Skeletal muscle tissue (tissue), 4 donors: Measurements from ENCODE around the gene ANKRD30A. TPM values are rescaled to one million over a fixed set of nuclear protein-coding genes. Genes with fewer than 3 reads are reported as not detected.
"Not testable (repeated sequence)": the region's sequence is repeated elsewhere in the genome, so short reads cannot be mapped to it uniquely, and the experiment has no call there.

ENCODE experiments used
- H3K27ac ChIP-seq: one replicate; pipeline ENCODE4 v1.7.0; 2013; ENCODE audit warnings: mild to moderate bottlenecking, low read depth, low read length, inconsistent platforms
- H3K27me3 ChIP-seq, 3 donors: one replicate each; pipeline ENCODE4 v1.7.0; 2013; ENCODE audit warnings: low read length in 3 of 3; ENCODE audit not compliant: control insufficient read depth in 3 of 3, insufficient read depth in 3 of 3
- H3K36me3 ChIP-seq, 3 donors: one replicate each; pipeline ENCODE4 v1.7.0; 2013; ENCODE audit warnings: low read length in 3 of 3; ENCODE audit not compliant: control insufficient read depth in 3 of 3, insufficient read depth in 3 of 3
- H3K4me1 ChIP-seq, 3 donors: one replicate each; pipeline ENCODE4 v1.7.0; 2013; ENCODE audit warnings: low read length in 3 of 3, mild to moderate bottlenecking in 3 of 3; ENCODE audit not compliant: control insufficient read depth in 3 of 3, insufficient read depth in 3 of 3
- H3K4me3 ChIP-seq, 3 donors: one replicate each; pipeline ENCODE4 v1.7.0; 2013; ENCODE audit warnings: low read length in 3 of 3
- H3K9ac ChIP-seq, 3 donors: one replicate each; pipeline ENCODE4 v1.7.0; 2013; ENCODE audit warnings: low read length in 3 of 3, mild to moderate bottlenecking in 3 of 3, moderate library complexity in 2 of 3, low read depth in 1 of 3
- H3K9me3 ChIP-seq, 3 donors: one replicate each; pipeline ENCODE4 v1.7.0; 2013; ENCODE audit warnings: low read length in 3 of 3; ENCODE audit not compliant: control insufficient read depth in 3 of 3
- total RNA-seq: library from RNA; depleted of rRNA; stranded (reverse); fragments of >200 nt; gene quantifications from one replicate; pipeline ENCODE4 v1.2.3, GENCODE V29; 2014
- donor health status: Osteomylitis.

Gene ANKRD30A
- total RNA-seq, 1 donor from 2014 or later, result not detected

- not testable (repeated sequence) for H3K4me3 ChIP-seq, H3K36me3 ChIP-seq, H3K9ac ChIP-seq, H3K9me3 ChIP-seq, H3K4me1 ChIP-seq, H3K27me3 ChIP-seq, H3K27ac ChIP-seq
Measured at GRCh38 chr10:37171945-37172344, 46.5 kb downstream of the ANKRD30A start.

- H3K9me3 ChIP-seq, H3K27ac ChIP-seq, H3K4me1 ChIP-seq, H3K27me3 ChIP-seq, H3K36me3 ChIP-seq, H3K4me3 ChIP-seq, H3K9ac ChIP-seq: not testable (repeated sequence)
Measured at GRCh38 chr10:37178296-37178695, 52.9 kb downstream of the ANKRD30A start.

GRCh38 chr10:37182719-37183118 lies 57.3 kb downstream of the ANKRD30A start:
- not testable (repeated sequence) for H3K9me3 ChIP-seq, H3K27ac ChIP-seq, H3K27me3 ChIP-seq, H3K4me1 ChIP-seq, H3K36me3 ChIP-seq, H3K4me3 ChIP-seq, H3K9ac ChIP-seq

GRCh38 chr10:37206132-37206531 lies 80.7 kb downstream of the ANKRD30A start:
- no peaks in the 10 kb centered on the region for H3K4me1 ChIP-seq
- H3K27ac ChIP-seq, result no peak overlapping the region
- H3K36me3 ChIP-seq, result no peaks in the 10 kb centered on the region
- no peaks in the 10 kb centered on the region for H3K27me3 ChIP-seq
- no peak overlapping the region for H3K9ac ChIP-seq
- H3K9me3 ChIP-seq, result no peaks in the 10 kb centered on the region
- no peak overlapping the region for H3K4me3 ChIP-seq

- no peak overlapping the region for H3K27ac ChIP-seq
- no peaks in the 10 kb centered on the region for H3K36me3 ChIP-seq
- no peaks in the 10 kb centered on the region for H3K27me3 ChIP-seq
- no peaks in the 10 kb centered on the region for H3K9me3 ChIP-seq
- H3K4me3 ChIP-seq, result no peak overlapping the region
- no peaks in the 10 kb centered on the region for H3K4me1 ChIP-seq
- no peak overlapping the region for H3K9ac ChIP-seq
Measured at GRCh38 chr10:37220866-37221265, 95.5 kb downstream of the ANKRD30A start.

GRCh38 chr10:37222046-37222445 lies 96.6 kb downstream of the ANKRD30A start:
- Histone ChIP-seq H3K27ac (no peak overlapping the region), H3K36me3 (no peaks in the 10 kb centered on the region), H3K4me1 (no peaks in the 10 kb centered on the region), H3K4me3 (no peak overlapping the region), H3K9ac (no peak overlapping the region), H3K9me3 (no peaks in the 10 kb centered on the region), H3K27me3 (no peaks in the 10 kb centered on the region)

- Histone ChIP-seq H3K36me3 (no peaks in the 10 kb centered on the region), H3K4me3 (no peak overlapping the region), H3K9me3 (no peaks in the 10 kb centered on the region), H3K4me1 (no peaks in the 10 kb centered on the region), H3K27ac (no peak overlapping the region), H3K9ac (no peak overlapping the region), H3K27me3 (no peaks in the 10 kb centered on the region)
Measured at GRCh38 chr10:37225163-37225562, 99.8 kb downstream of the ANKRD30A start.

- Histone ChIP-seq H3K4me1 (no peaks in the 10 kb centered on the region), H3K9ac (no peak overlapping the region), H3K27me3 (no peaks in the 10 kb centered on the region), H3K36me3 (no peaks in the 10 kb centered on the region), H3K4me3 (no peak overlapping the region), H3K27ac (no peak overlapping the region), H3K9me3 (no peaks in the 10 kb centered on the region)
Measured at GRCh38 chr10:37226524-37226923, 101.1 kb downstream of the ANKRD30A start.

GRCh38 chr10:37234692-37235091 lies 109.3 kb downstream of the ANKRD30A start:
- Histone ChIP-seq H3K9me3 (no peaks in the 10 kb centered on the region), H3K4me3 (no peak overlapping the region), H3K36me3 (no peaks in the 10 kb centered on the region), H3K9ac (no peak overlapping the region), H3K27ac (no peak overlapping the region), H3K4me1 (no peaks in the 10 kb centered on the region), H3K27me3 (no peaks in the 10 kb centered on the region)

GRCh38 chr10:37236093-37236492 lies 110.7 kb downstream of the ANKRD30A start:
- Histone ChIP-seq H3K36me3 (no peaks in the 10 kb centered on the region), H3K4me3 (no peak overlapping the region), H3K9ac (no peak overlapping the region), H3K9me3 (no peaks in the 10 kb centered on the region), H3K4me1 (no peaks in the 10 kb centered on the region), H3K27ac (no peak overlapping the region), H3K27me3 (no peaks in the 10 kb centered on the region)

- H3K27ac ChIP-seq, result no peak overlapping the region
- no peaks in the 10 kb centered on the region for H3K27me3 ChIP-seq
- no peak overlapping the region for H3K4me3 ChIP-seq
- no peaks in the 10 kb centered on the region for H3K4me1 ChIP-seq
- H3K36me3 ChIP-seq, result no peaks in the 10 kb centered on the region
- no peaks in the 10 kb centered on the region for H3K9me3 ChIP-seq
- no peak overlapping the region for H3K9ac ChIP-seq
Measured at GRCh38 chr10:37240223-37240622, 114.8 kb downstream of the ANKRD30A start.
